GM23248 (cell line): ENCODE results near the gene GLIPR2. TPM values are rescaled to one million over a fixed set of nuclear protein-coding genes. Genes with fewer than 3 reads are reported as not detected.

Experiments
- DNase-seq: peaks from one replicate; pipeline ENCODE4 v3.0.0-alpha.2; 2015
- H2AFZ ChIP-seq: fragments of 200-600 bp; sonication (generic); 2 replicates; pipeline ENCODE4 v1.6.1; 2016; ENCODE audit warnings: antibody characterized with exemption
- H3F3A ChIP-seq: fragments of 200-600 bp; sonication (generic); 2 replicates; pipeline ENCODE4 v1.6.1; 2016; ENCODE audit warnings: mild to moderate bottlenecking, antibody characterized with exemption, mixed run types; ENCODE audit not compliant: insufficient read depth
- H3K27ac ChIP-seq: fragments of 200-600 bp; sonication (generic); 2 replicates; pipeline ENCODE4 v1.5.1; 2016; ENCODE audit warnings: mild to moderate bottlenecking
- H3K27me3 ChIP-seq: fragments of 200-600 bp; sonication (generic); replicated peaks from 2 replicates; pipeline ENCODE4 v1.6.1; 2016; ENCODE audit warnings: mild to moderate bottlenecking; ENCODE audit not compliant: insufficient read depth
- H3K36me3 ChIP-seq: fragments of 200-600 bp; sonication (generic); 2 replicates; pipeline ENCODE4 v1.6.1; 2016; ENCODE audit warnings: low read depth, mild to moderate bottlenecking
- H3K4me1 ChIP-seq: fragments of 200-600 bp; sonication (generic); 2 replicates; pipeline ENCODE4 v1.6.1; 2016; ENCODE audit warnings: mild to moderate bottlenecking; ENCODE audit not compliant: insufficient read depth
- H3K4me2 ChIP-seq: fragments of 200-600 bp; sonication (generic); one replicate; pipeline ENCODE4 v1.6.1; 2016; ENCODE audit warnings: mild to moderate bottlenecking; ENCODE audit not compliant: unreplicated experiment
- H3K4me3 ChIP-seq: fragments of 200-600 bp; sonication (generic); 2 replicates; pipeline ENCODE4 v1.5.1; 2016; ENCODE audit warnings: mild to moderate bottlenecking
- H3K79me2 ChIP-seq: fragments of 200-600 bp; sonication (generic); 2 replicates; pipeline ENCODE4 v1.6.1; 2016; ENCODE audit warnings: mild to moderate bottlenecking; ENCODE audit not compliant: insufficient read depth
- H3K9ac ChIP-seq: fragments of 200-600 bp; sonication (generic); 2 replicates; pipeline ENCODE4 v1.6.1; 2016; ENCODE audit warnings: mild to moderate bottlenecking
- H3K9me2 ChIP-seq: fragments of 200-600 bp; sonication (generic); 2 replicates; pipeline ENCODE4 v1.6.1; 2016; ENCODE audit warnings: mixed run types, mild to moderate bottlenecking, moderate library complexity; ENCODE audit not compliant: insufficient read depth
- H3K9me3 ChIP-seq: fragments of 200-600 bp; sonication (generic); one replicate; pipeline ENCODE4 v1.6.1; 2017; ENCODE audit warnings: low read depth
- H4K20me1 ChIP-seq: fragments of 200-600 bp; sonication (generic); 2 replicates; pipeline ENCODE4 v1.6.0; 2016; ENCODE audit not compliant: insufficient read depth
- EZH2 ChIP-seq: fragments of 200-600 bp; sonication (generic); IDR thresholded peaks from 2 replicates; pipeline ENCODE4 v1.6.1; 2018; ENCODE audit warnings: antibody characterized with exemption, mild to moderate bottlenecking; ENCODE audit not compliant: insufficient read depth, poor library complexity, severe bottlenecking
- EZH2phosphoT487 ChIP-seq: fragments of 200-600 bp; sonication (generic); IDR thresholded peaks from 2 replicates; pipeline ENCODE4 v1.6.1; 2018; ENCODE audit warnings: antibody characterized with exemption, moderate library complexity, mild to moderate bottlenecking, low read depth; ENCODE audit not compliant: insufficient read depth
- WGBS, 2 experiments: methylation state at CpG; one replicate each; pipeline ENCODE4 v1.1.6; 2015 to 2017; ENCODE audit warnings: low lambda C conversion rate in 2 of 2, low coverage in 1 of 2; ENCODE audit errors: missing lambda C conversion rate in 2 of 2; 5-methylcytosine and 5-hydroxymethylcytosine counted together
- in situ Hi-C: fragments of 300-500 bp; cut with MboI; formaldehyde crosslinking; loops from 2 replicates; pipeline ENCODE4 v1.15.0; 2020
- polyA plus RNA-seq: library from polyadenylated mRNA; unstranded; fragments of >200 nt; fragmentation: Nextera tagmentation; extraction: Ambion mirVana; gene quantifications from 2 replicates; pipeline ENCODE4 v1.2.1, GENCODE V29; 2016
- total RNA-seq: library from RNA; depleted of rRNA; stranded (reverse); fragments of >200 nt; shearing (Covaris generic); gene quantifications from 2 replicates; pipeline ENCODE4 v1.2.3, GENCODE V29; 2014

Gene GLIPR2
- total and polyA plus RNA-seq, 2 experiments from 2014 or later: 27.5 to 47.5 TPM

GRCh38 chr9:36169166-36169565 is 32.6 kb downstream of the GLIPR2 start, which contains the start of gene CCIN:
TSS of gene CCIN (plus strand) at chr9:36169388. CDS start at chr9:36169503, 115 bp downstream.
- H3K4me3 ChIP-seq: no peak within 1 kb of the TSS
- H3K27me3 ChIP-seq: no peaks in the 10 kb centered on the region
- no peaks in the 10 kb centered on the region for H3K36me3 ChIP-seq
- no peak within 1 kb of the TSS for H3K9ac ChIP-seq
- no peak within 1 kb of the TSS for H2AFZ ChIP-seq
- TF ChIP-seq EZH2phosphoT487: no peak
- TF ChIP-seq EZH2: no peak
- H3K4me2 ChIP-seq: no peak within 1 kb of the TSS
- no peak within 1 kb of the TSS for H3K27ac ChIP-seq
- H4K20me1 ChIP-seq: no peaks in the 10 kb centered on the region
- no peaks in the 10 kb centered on the region for H3K9me2 ChIP-seq
- H3K4me1 ChIP-seq: peaks cover 13% of the 10 kb centered on the region; the same call in 1 of the 2 replicates
- no peaks in the 10 kb centered on the region for H3K79me2 ChIP-seq
- no peaks in the 10 kb centered on the region for H3K9me3 ChIP-seq
- WGBS, 2 experiments: 97 to 98% methylated on average over 6 of the region's 6 CpGs
- peaks cover 13% of the 10 kb centered on the region; the same call in 1 of the 2 replicates for H3F3A ChIP-seq
- DNase-seq: no peak
- in situ Hi-C loops: no loop called here

- in situ Hi-C loops: no loop called here
Measured at GRCh38 chr9:36169708-36170107, 33.2 kb downstream of the GLIPR2 start.

GRCh38 chr9:36170531-36170930 is 34.0 kb downstream of the GLIPR2 start:
- H3K27me3 ChIP-seq: no peaks in the 10 kb centered on the region
- no peaks in the 10 kb centered on the region for H3K9me2 ChIP-seq
- no peak overlapping the region for H3K4me2 ChIP-seq
- H2AFZ ChIP-seq: no peak overlapping the region
- no peaks in the 10 kb centered on the region for H3K36me3 ChIP-seq
- no peaks in the 10 kb centered on the region for H3K9me3 ChIP-seq
- peaks cover 2% of the 10 kb centered on the region; the same call in 1 of the 2 replicates for H3K4me1 ChIP-seq
- H3K27ac ChIP-seq: no peak overlapping the region
- in situ Hi-C loops: no loop called here
- no peak overlapping the region for H3K9ac ChIP-seq
- no peak overlapping the region for H3K4me3 ChIP-seq
- DNase-seq: no peak
- no peaks in the 10 kb centered on the region for H3K79me2 ChIP-seq
- H4K20me1 ChIP-seq: no peaks in the 10 kb centered on the region
- 97% methylated on average over 12 to 13 of the region's 13 CpGs for WGBS, 2 experiments
- no peak for TF ChIP-seq EZH2
- TF ChIP-seq EZH2phosphoT487: no peak
- H3F3A ChIP-seq: 0 out of 2 replicates have a peak, but pooled peaks cover under 1% of the 10 kb centered on the region

More at GRCh38 chr9:36169708-36170107, 33.2 kb downstream of the GLIPR2 start:
- Histone ChIP-seq H3K79me2 (no peaks in the 10 kb centered on the region), H3K9me2 (no peaks in the 10 kb centered on the region), H3K9me3 (no peaks in the 10 kb centered on the region), H3K4me1 (peaks cover 8% of the 10 kb centered on the region; the same call in 1 of the 2 replicates), H4K20me1 (no peaks in the 10 kb centered on the region), H3K36me3 (no peaks in the 10 kb centered on the region), H3K4me2 (no peak overlapping the region), H3F3A (peaks cover 7% of the 10 kb centered on the region; the same call in 1 of the 2 replicates), H3K9ac (no peak overlapping the region), H3K4me3 (no peak overlapping the region), H3K27ac (no peak overlapping the region), H3K27me3 (no peaks in the 10 kb centered on the region), H2AFZ (no peak overlapping the region)
- 93 to 95% methylated on average over 17 of the region's 17 CpGs for WGBS, 2 experiments
- TF ChIP-seq EZH2phosphoT487: no peak
- no peak for TF ChIP-seq EZH2
- no peak for DNase-seq

DNA sequence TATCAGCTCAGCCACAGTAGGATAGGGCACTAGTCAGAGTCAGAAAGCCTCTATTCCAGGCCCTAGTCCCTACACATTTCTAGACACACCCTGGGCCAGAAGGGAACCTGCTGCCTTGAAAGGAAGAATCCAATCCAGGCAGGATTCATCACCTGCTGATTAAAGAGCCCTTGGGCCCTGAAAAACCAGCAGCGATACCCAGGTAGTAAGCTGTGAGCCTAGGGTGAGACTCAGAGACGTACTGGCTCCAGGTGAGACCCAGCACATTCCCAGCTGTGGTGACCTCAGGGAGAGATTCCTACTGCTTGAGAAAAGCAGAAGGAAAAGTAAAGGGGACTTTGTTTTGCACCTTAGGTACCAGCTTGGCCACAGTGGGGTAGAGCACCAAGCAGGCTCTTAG is 37.3 kb downstream of the GLIPR2 start:
- no peak for DNase-seq
- no peaks in the 10 kb centered on the region for H3F3A ChIP-seq
- no peaks in the 10 kb centered on the region for H4K20me1 ChIP-seq
- no peaks in the 10 kb centered on the region for H3K9me3 ChIP-seq
- TF ChIP-seq EZH2phosphoT487: no peak
- TF ChIP-seq EZH2: no peak
- no peaks in the 10 kb centered on the region for H3K27me3 ChIP-seq
- in situ Hi-C loops: no loop called here
- no peaks in the 10 kb centered on the region for H3K4me1 ChIP-seq
- no peak overlapping the region for H3K27ac ChIP-seq
- no peaks in the 10 kb centered on the region for H3K79me2 ChIP-seq
- no peak overlapping the region for H3K9ac ChIP-seq
- H3K4me3 ChIP-seq: no peak overlapping the region
- WGBS, 2 experiments: 93 to 97% methylated on average over 2 of the region's 2 CpGs
- H3K36me3 ChIP-seq: no peaks in the 10 kb centered on the region
- no peak overlapping the region for H2AFZ ChIP-seq
- no peaks in the 10 kb centered on the region for H3K9me2 ChIP-seq
- no peak overlapping the region for H3K4me2 ChIP-seq
